Endothelial cell (in vitro differentiated cells): ENCODE data around the gene CDX1. TPM values are rescaled to one million over a fixed set of nuclear protein-coding genes. Genes with fewer than 3 reads are reported as not detected.

Experiments used
- DNase-seq: peaks from one replicate; pipeline ENCODE4 v3.0.0; 2021; ENCODE audit warnings: low spot score
- H3K27ac Mint-ChIP-seq: one replicate; pipeline ENCODE4 v1.8.0; 2021; ENCODE audit warnings: mixed read lengths, inconsistent platforms; ENCODE audit not compliant: unreplicated experiment
- H3K27me3 Mint-ChIP-seq: one replicate; pipeline ENCODE4 v1.8.0; 2021; ENCODE audit warnings: mild to moderate bottlenecking, moderate library complexity, mixed read lengths, inconsistent platforms; ENCODE audit not compliant: unreplicated experiment
- H3K36me3 Mint-ChIP-seq: one replicate; pipeline ENCODE4 v1.8.0; 2021; ENCODE audit warnings: mild to moderate bottlenecking, low read depth, mixed read lengths, inconsistent platforms; ENCODE audit not compliant: unreplicated experiment
- H3K4me1 Mint-ChIP-seq: one replicate; pipeline ENCODE4 v1.8.0; 2021; ENCODE audit warnings: mild to moderate bottlenecking, mixed read lengths, inconsistent platforms; ENCODE audit not compliant: unreplicated experiment
- H3K4me3 Mint-ChIP-seq: one replicate; pipeline ENCODE4 v1.8.0; 2021; ENCODE audit warnings: mild to moderate bottlenecking, mixed read lengths, inconsistent platforms; ENCODE audit not compliant: unreplicated experiment
- H3K9me3 Mint-ChIP-seq: one replicate; pipeline ENCODE4 v1.8.0; 2021; ENCODE audit warnings: mixed read lengths, inconsistent platforms; ENCODE audit not compliant: unreplicated experiment
- CTCF ChIP-seq: fragments of 200-600 bp; sonication (generic); IDR thresholded peaks from one replicate; pipeline ENCODE4 v1.5.0; 2021; ENCODE audit warnings: antibody characterized with exemption; ENCODE audit not compliant: unreplicated experiment
- total RNA-seq: library from RNA; stranded (reverse); fragmentation: NEBNext Ultra II Directional; extraction: Animal tissue kit (Norgen Biotek cat#: 25700); gene quantifications from one replicate; pipeline ENCODE4 v1.2.1, GENCODE V29; 2021; ENCODE audit not compliant: unreplicated experiment

The CDX1 gene
- total RNA-seq, 1 donor from 2014 or later = 0.59 TPM

GRCh38 chr5:150186137-150186536 lies 19.6 kb downstream of the CDX1 start:
- peaks cover 17% of the 10 kb centered on the region for H3K27me3 Mint-ChIP-seq
- H3K9me3 Mint-ChIP-seq = no peaks in the 10 kb centered on the region
- no peak for TF ChIP-seq CTCF
- no peak for DNase-seq
- peaks cover 3% of the 10 kb centered on the region for H3K36me3 Mint-ChIP-seq
- no peak overlapping the region for H3K27ac Mint-ChIP-seq
- H3K4me1 Mint-ChIP-seq = peaks cover 3% of the 10 kb centered on the region
- H3K4me3 Mint-ChIP-seq = no peak overlapping the region

GRCh38 chr5:150186897-150187296 lies 20.3 kb downstream of the CDX1 start:
- no peak for DNase-seq
- Mint-ChIP-seq H3K9me3 (no peaks in the 10 kb centered on the region), H3K27ac (no peak overlapping the region), H3K36me3 (peaks cover 3% of the 10 kb centered on the region), H3K4me3 (no peak overlapping the region), H3K4me1 (peaks cover 3% of the 10 kb centered on the region), H3K27me3 (peaks cover 17% of the 10 kb centered on the region)
- TF ChIP-seq CTCF = no peak

- peaks cover 6% of the 10 kb centered on the region for H3K4me1 Mint-ChIP-seq
- no peaks in the 10 kb centered on the region for H3K9me3 Mint-ChIP-seq
- no peak for TF ChIP-seq CTCF
- DNase-seq = no peak
- no peak overlapping the region for H3K27ac Mint-ChIP-seq
- no peak overlapping the region for H3K4me3 Mint-ChIP-seq
- peaks cover 17% of the 10 kb centered on the region for H3K27me3 Mint-ChIP-seq
- peaks cover 3% of the 10 kb centered on the region for H3K36me3 Mint-ChIP-seq
Observed at GRCh38 chr5:150188146-150188842, 21.7 kb downstream of the CDX1 start.

- Mint-ChIP-seq H3K9me3 (no peaks in the 10 kb centered on the region), H3K4me1 (peaks cover 6% of the 10 kb centered on the region), H3K27me3 (peaks cover 17% of the 10 kb centered on the region), H3K27ac (no peak overlapping the region), H3K36me3 (peaks cover 3% of the 10 kb centered on the region), H3K4me3 (no peak overlapping the region)
- TF ChIP-seq CTCF = no peak
- no peak for DNase-seq
Observed at GRCh38 chr5:150189326-150189725, 22.7 kb downstream of the CDX1 start.

GRCh38 chr5:150189728-150190502 lies 23.3 kb downstream of the CDX1 start, which contains the start of gene SLC6A7:
Gene SLC6A7, plus strand, starts transcription at chr5:150190062. Its CDS starts 266 bp downstream, at chr5:150190328.
- Mint-ChIP-seq H3K27ac (no peak within 1 kb of the TSS), H3K4me1 (peaks cover 3% of the 10 kb centered on the region), H3K27me3 (peaks cover 17% of the 10 kb centered on the region), H3K9me3 (no peaks in the 10 kb centered on the region), H3K36me3 (peaks cover 3% of the 10 kb centered on the region), H3K4me3 (no peak within 1 kb of the TSS)
- no peak for DNase-seq
- no peak for TF ChIP-seq CTCF
